IMR-90 (cell line): ENCODE measurements around the gene PLA2G4A. TPM values are rescaled to one million over a fixed set of nuclear protein-coding genes. Genes with fewer than 3 reads are reported as not detected.

Experiments
- ATAC-seq: fragments of 200-7000 bp; cut with Tn5 transposase; 2 replicates; pipeline ENCODE4 v1.9.1; 2020; ENCODE audit warnings: low read depth, mild to moderate bottlenecking, moderate library complexity
- BruUV-seq: library from RNA; stranded (reverse); fragments of 400-500 nt; replicated peaks from 2 replicates; lab custom pipeline; 2021; lab: Mats Ljungman, UMichigan
- CTCF ChIA-PET: fragments of 300-600 bp; formaldehyde crosslinking; extraction: SDS; loops from one replicate; lab custom pipeline; 2021; ENCODE audit warnings: antibody characterized with exemption; lab: Yijun Ruan, JAX
- POLR2A ChIA-PET: fragments of 300-600 bp; sonication (Branson Sonifier 250); formaldehyde crosslinking; loops from one replicate; lab custom pipeline; 2022; ENCODE audit warnings: antibody characterized with exemption; ENCODE audit not compliant: unreplicated experiment; lab: Charles Lee
- DNase-seq: peaks from one replicate; pipeline ENCODE4 v3.0.0; 2013
- H2AFZ ChIP-seq: replicated peaks from 2 replicates; pipeline ENCODE3; 2013; ENCODE audit warnings: low read length, mild to moderate bottlenecking; ENCODE audit not compliant: poor library complexity
- H2AK5ac ChIP-seq: 2 replicates; pipeline ENCODE4 v1.6.1; 2013; ENCODE audit warnings: low read depth, low read length, inconsistent platforms
- H2AK9ac ChIP-seq: replicated peaks from 2 replicates; pipeline ENCODE3; 2013; ENCODE audit warnings: mild to moderate bottlenecking, low read depth, low read length, moderate library complexity; ENCODE audit not compliant: poor library complexity
- H2BK120ac ChIP-seq: 2 replicates; pipeline ENCODE4 v1.6.1; 2013; ENCODE audit warnings: low read depth, low read length, inconsistent platforms
- H2BK15ac ChIP-seq: 3 replicates; pipeline ENCODE4 v1.6.1; 2013; ENCODE audit warnings: low read depth, low read length, inconsistent platforms
- H2BK20ac ChIP-seq: 2 replicates; pipeline ENCODE4 v1.6.1; 2013; ENCODE audit warnings: low read depth, mild to moderate bottlenecking, inconsistent platforms, low read length, moderate library complexity
- H2BK5ac ChIP-seq: 2 replicates; pipeline ENCODE4 v1.6.1; 2013; ENCODE audit warnings: mild to moderate bottlenecking, low read depth, low read length, inconsistent platforms; ENCODE audit not compliant: poor library complexity, severe bottlenecking
- H3K14ac ChIP-seq: replicated peaks from 2 replicates; pipeline ENCODE4 v1.6.1; 2013; ENCODE audit warnings: low read depth, low read length, inconsistent platforms
- H3K18ac ChIP-seq: 2 replicates; pipeline ENCODE4 v1.6.1; 2013; ENCODE audit warnings: low read depth, low read length, control low read depth
- H3K23ac ChIP-seq: 2 replicates; pipeline ENCODE4 v1.6.1; 2013; ENCODE audit warnings: low read depth, low read length, inconsistent platforms
- H3K27ac ChIP-seq: 2 replicates; pipeline ENCODE4 v1.5.1; 2013; ENCODE audit warnings: mild to moderate bottlenecking, control low read depth, low read length; ENCODE audit not compliant: insufficient read depth
- H3K27me3 ChIP-seq: 2 replicates; pipeline ENCODE4 v1.6.1; 2013; ENCODE audit warnings: low read length; ENCODE audit not compliant: control insufficient read depth, insufficient read depth
- H3K36me3 ChIP-seq: 2 replicates; pipeline ENCODE4 v1.6.1; 2013; ENCODE audit warnings: low read length, mixed read lengths; ENCODE audit not compliant: control insufficient read depth, insufficient read depth
- H3K4ac ChIP-seq: 2 replicates; pipeline ENCODE4 v1.6.1; 2013; ENCODE audit warnings: low read depth, low read length, inconsistent platforms
- H3K4me1 ChIP-seq: 2 replicates; pipeline ENCODE4 v1.6.1; 2013; ENCODE audit warnings: low read length, mixed read lengths; ENCODE audit not compliant: control insufficient read depth, insufficient read depth
- H3K4me2 ChIP-seq: 2 replicates; pipeline ENCODE4 v1.6.1; 2013; ENCODE audit warnings: low read depth, mild to moderate bottlenecking, control low read depth, low read length, moderate library complexity
- H3K4me3 ChIP-seq: 2 replicates; pipeline ENCODE4 v1.5.1; 2013; ENCODE audit warnings: low read depth, mild to moderate bottlenecking, control low read depth, low read length, moderate library complexity; ENCODE audit not compliant: insufficient read depth
- H3K56ac ChIP-seq: 2 replicates; pipeline ENCODE4 v1.6.1; 2013; ENCODE audit warnings: low read length, inconsistent platforms; ENCODE audit not compliant: insufficient read depth; ENCODE audit errors: extremely low read depth
- H3K79me1 ChIP-seq, 2 experiments: 2 replicates each; pipeline ENCODE4 v1.6.1; 2013; ENCODE audit warnings: low read length in 2 of 2, inconsistent platforms in 1 of 2, low read depth in 1 of 2
- H3K9ac ChIP-seq: 2 replicates; pipeline ENCODE4 v1.6.1; 2013; ENCODE audit warnings: low read depth, low read length, control low read depth
- H3K9me1 ChIP-seq: 2 replicates; pipeline ENCODE4 v1.6.1; 2013; ENCODE audit warnings: low read length, inconsistent platforms; ENCODE audit not compliant: insufficient read depth
- H3K9me3 ChIP-seq: 2 replicates; pipeline ENCODE4 v1.6.1; 2013; ENCODE audit warnings: low read length; ENCODE audit not compliant: control insufficient read depth, insufficient read depth
- H4K20me1 ChIP-seq: 2 replicates; pipeline ENCODE4 v1.6.1; 2013; ENCODE audit warnings: low read length, inconsistent platforms; ENCODE audit not compliant: insufficient read depth
- H4K5ac ChIP-seq: 2 replicates; pipeline ENCODE4 v1.6.1; 2013; ENCODE audit warnings: mild to moderate bottlenecking, low read depth, low read length, control low read depth
- H4K8ac ChIP-seq, 2 experiments: 2 replicates each; pipeline ENCODE4 v1.6.1; 2013; ENCODE audit warnings: low read depth in 2 of 2, low read length in 2 of 2, control low read depth in 1 of 2, inconsistent platforms in 1 of 2
- H4K91ac ChIP-seq: 2 replicates; pipeline ENCODE4 v1.6.1; 2013; ENCODE audit warnings: low read depth, low read length, inconsistent platforms; ENCODE audit not compliant: insufficient read depth
- MAFK ChIP-seq: IDR thresholded peaks from 2 replicates; pipeline ENCODE4 v1.6.1; 2012; ENCODE audit warnings: low read depth, low read length, improper control_type of control experiment
- NFE2L2 ChIP-seq: fragments of 150-350 bp; IDR thresholded peaks from 2 replicates; pipeline ENCODE4 v1.6.1; 2016; ENCODE audit warnings: low read depth, mild to moderate bottlenecking, low read length
- RCOR1 ChIP-seq: IDR thresholded peaks from 2 replicates; pipeline ENCODE4 v1.6.1; 2012; ENCODE audit warnings: mild to moderate bottlenecking, low read length, improper control_type of control experiment; ENCODE audit not compliant: insufficient replicate concordance
- RFX5 ChIP-seq: IDR thresholded peaks from 2 replicates; pipeline ENCODE4 v1.8.0; 2012; ENCODE audit warnings: low read depth, mild to moderate bottlenecking, low read length, moderate library complexity
- WGBS, 2 experiments: methylation state at CpG; one replicate each; pipeline versions ENCODE4 v1.1.5 to v1.1.7; 2013; ENCODE audit warnings: missing lambda C conversion rate in 2 of 2; ENCODE audit not compliant: insufficient read length in 1 of 2; ENCODE audit errors: extremely low coverage in 2 of 2; 5-methylcytosine and 5-hydroxymethylcytosine counted together
- dilution Hi-C: fragments of 300-500 bp; cut with HindIII; formaldehyde crosslinking; loops from one replicate; pipeline ENCODE4 v1.14.3; 2018; ENCODE audit warnings: low sequenced_read_pairs; ENCODE audit not compliant: unreplicated experiment
- in situ Hi-C: fragments of 300-500 bp; cut with MboI; formaldehyde crosslinking; loops from 3 replicates; pipeline ENCODE4 v1.14.3; 2019; ENCODE audit warnings: low sequenced_read_pairs, inconsistent platforms, mixed read lengths
- intact Hi-C: fragments of 100-400 bp; cut with micrococcal nuclease; formaldehyde crosslinking; loops from 2 replicates; pipeline ENCODE4 v1.10.0; 2022
- polyA plus RNA-seq, 3 experiments: library from polyadenylated mRNA; depleted of rRNA; stranded (reverse); fragments of >200 nt; gene quantifications; 2 replicates each; pipeline ENCODE4 v1.2.3, GENCODE V29; 2012; ENCODE audit warnings: low replicate concordance in 1 of 3
- total RNA-seq: library from RNA; depleted of rRNA; stranded (reverse); fragments of >200 nt; gene quantifications from 2 replicates; pipeline ENCODE4 v1.2.3, GENCODE V29; 2012
- TF ChIP-seq, protein P1 (sequence below): conservative IDR thresholded peaks from 2 replicates; pipeline ENCODE4 v1.5.1; 2012; ENCODE audit warnings: mild to moderate bottlenecking, low read depth, low read length, improper control_type of control experiment

The PLA2G4A gene
- total and polyA plus RNA-seq, 2 of the 4 experiments (the other 2 are of a cell fraction) = 1.6 to 3.8 TPM

GRCh38 chr1:186887203-186887602 lies 58.5 kb downstream of the PLA2G4A start:
- no peak overlapping the region for H3K14ac ChIP-seq
- H2AK5ac ChIP-seq = no peak overlapping the region
- H3K9ac ChIP-seq = no peak overlapping the region
- no peak overlapping the region for H2BK5ac ChIP-seq
- no peak overlapping the region for H3K18ac ChIP-seq
- H3K9me1 ChIP-seq = no peaks in the 10 kb centered on the region
- no TSS peak for BruUV-seq
- H3K36me3 ChIP-seq = no peaks in the 10 kb centered on the region
- no peaks in the 10 kb centered on the region for H3K79me1 ChIP-seq
- H4K8ac ChIP-seq = no peak overlapping the region
- no peak overlapping the region for H4K91ac ChIP-seq
- H3K4me1 ChIP-seq = 0 out of 2 replicates have a peak, but pooled peaks cover 1% of the 10 kb centered on the region
- H2AFZ ChIP-seq = no peak overlapping the region
- no peak overlapping the region for H3K23ac ChIP-seq
- H4K20me1 ChIP-seq = no peaks in the 10 kb centered on the region
- H4K5ac ChIP-seq = no peak overlapping the region
- no peak overlapping the region for H2BK20ac ChIP-seq
- H3K27me3 ChIP-seq = no peaks in the 10 kb centered on the region
- no peak for TF ChIP-seq RCOR1
- TF ChIP-seq MAFK = no peak
- no peak for TF ChIP-seq RFX5
- no peak for TF ChIP-seq NFE2L2
- TF ChIP-seq, protein P1, sequence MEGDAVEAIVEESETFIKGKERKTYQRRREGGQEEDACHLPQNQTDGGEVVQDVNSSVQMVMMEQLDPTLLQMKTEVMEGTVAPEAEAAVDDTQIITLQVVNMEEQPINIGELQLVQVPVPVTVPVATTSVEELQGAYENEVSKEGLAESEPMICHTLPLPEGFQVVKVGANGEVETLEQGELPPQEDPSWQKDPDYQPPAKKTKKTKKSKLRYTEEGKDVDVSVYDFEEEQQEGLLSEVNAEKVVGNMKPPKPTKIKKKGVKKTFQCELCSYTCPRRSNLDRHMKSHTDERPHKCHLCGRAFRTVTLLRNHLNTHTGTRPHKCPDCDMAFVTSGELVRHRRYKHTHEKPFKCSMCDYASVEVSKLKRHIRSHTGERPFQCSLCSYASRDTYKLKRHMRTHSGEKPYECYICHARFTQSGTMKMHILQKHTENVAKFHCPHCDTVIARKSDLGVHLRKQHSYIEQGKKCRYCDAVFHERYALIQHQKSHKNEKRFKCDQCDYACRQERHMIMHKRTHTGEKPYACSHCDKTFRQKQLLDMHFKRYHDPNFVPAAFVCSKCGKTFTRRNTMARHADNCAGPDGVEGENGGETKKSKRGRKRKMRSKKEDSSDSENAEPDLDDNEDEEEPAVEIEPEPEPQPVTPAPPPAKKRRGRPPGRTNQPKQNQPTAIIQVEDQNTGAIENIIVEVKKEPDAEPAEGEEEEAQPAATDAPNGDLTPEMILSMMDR = no peak
- no peak overlapping the region for H3K4me2 ChIP-seq
- no peak overlapping the region for H3K4me3 ChIP-seq
- POLR2A ChIA-PET = no interaction called here
- H2BK120ac ChIP-seq = no peak overlapping the region
- H2AK9ac ChIP-seq = no peak overlapping the region
- intact Hi-C loops = no loop called here
- H3K9me3 ChIP-seq = no peaks in the 10 kb centered on the region
- dilution Hi-C loops = no loop called here
- CTCF ChIA-PET = no interaction called here
- no peak for DNase-seq
- H3K27ac ChIP-seq = no peak overlapping the region
- no peak overlapping the region for H3K56ac ChIP-seq
- in situ Hi-C loops = no loop called here
- H3K4ac ChIP-seq = no peak overlapping the region
- ATAC-seq = no peak
- no peak overlapping the region for H2BK15ac ChIP-seq
- WGBS, 2 experiments = 60% methylated on average over 1 of the region's 2 CpGs; no CpG with 5 or more reads in 1 of the 2 experiments
